Globus pallidus (tissue), 1 donor: Measurements from ENCODE around the gene SAC3D1.
A peak's percentile ranks its signal among the peaks of the same experiment; 100 is the strongest.
"Not testable (repeated sequence)": the region's sequence is repeated elsewhere in the genome, so short reads cannot be mapped to it uniquely, and the experiment has no call there.

Source experiments
- DNase-seq: peaks from one replicate; pipeline ENCODE4 v3.0.0-alpha.2; 2015; ENCODE audit warnings: low spot score

Gene SAC3D1

GRCh38 chr11:65040847-65041622 is at the start of gene SAC3D1:
TSS of gene SAC3D1 (plus strand) at chr11:65041210. CDS start at chr11:65041293, 83 bp downstream.
- peak; percentile 86 for DNase-seq

GRCh38 chr11:64994318-64994717 is 46.7 kb upstream of the SAC3D1 start:
- no peak for DNase-seq

- no peak for DNase-seq
These were observed 44.7 kb upstream of the SAC3D1 start for GRCh38 chr11:64996327-64996709.

GRCh38 chr11:64996710-64997380 is 44.2 kb upstream of the SAC3D1 start, which contains the start of gene BATF2:
TSS of gene BATF2 (minus strand) at chr11:64996971. CDS start at chr11:64996914, 57 bp downstream.
- DNase-seq: peak; percentile 64

GRCh38 chr11:64998141-64998540 is 42.9 kb upstream of the SAC3D1 start:
- no peak for DNase-seq

- no peak for DNase-seq
These were observed 42.1 kb upstream of the SAC3D1 start for GRCh38 chr11:64998690-64999431.

- no peak for DNase-seq
These were observed 41.5 kb upstream of the SAC3D1 start for GRCh38 chr11:64999478-64999877.

GRCh38 chr11:65002706-65003105 is 38.3 kb upstream of the SAC3D1 start:
- DNase-seq: no peak

- no peak for DNase-seq
These were observed 37.7 kb upstream of the SAC3D1 start for GRCh38 chr11:65003282-65003681.

- DNase-seq: not testable (repeated sequence)
These were observed 37.0 kb upstream of the SAC3D1 start for GRCh38 chr11:65003968-65004367.

- no peak for DNase-seq
These were observed 33.0 kb upstream of the SAC3D1 start for GRCh38 chr11:65008016-65008415.

GRCh38 chr11:65008873-65009272 is 32.1 kb upstream of the SAC3D1 start:
- no peak for DNase-seq

- peak; percentile 86 for DNase-seq
These were observed 27.7 kb upstream of the SAC3D1 start for GRCh38 chr11:65013130-65013887.

- DNase-seq: peak; percentile 90
These were observed 26.9 kb upstream of the SAC3D1 start, which contains the start of gene ARL2 for GRCh38 chr11:65013888-65014725. TSS of gene ARL2 (plus strand) at chr11:65014160. CDS start at chr11:65014208, 48 bp downstream.

GRCh38 chr11:65014726-65015227 is 26.2 kb upstream of the SAC3D1 start:
- DNase-seq: no peak

GRCh38 chr11:65016705-65017104 is 24.3 kb upstream of the SAC3D1 start:
- no peak for DNase-seq

GRCh38 chr11:65017937-65018336 is 23.1 kb upstream of the SAC3D1 start:
- no peak for DNase-seq

- no peak for DNase-seq
These were observed 21.2 kb upstream of the SAC3D1 start for GRCh38 chr11:65019824-65020223.

- no peak for DNase-seq
These were observed 20.0 kb upstream of the SAC3D1 start for GRCh38 chr11:65021003-65021402.

- no peak for DNase-seq
These were observed 19.5 kb upstream of the SAC3D1 start for GRCh38 chr11:65021509-65021908.

- not testable (repeated sequence) for DNase-seq
These were observed 17.5 kb upstream of the SAC3D1 start for GRCh38 chr11:65023502-65023901.
